Trophoblast cell (in vitro differentiated cells and primary cell): Measurements from ENCODE around the gene SCN5A.

ENCODE experiments used
- DNase-seq, 2 donors: peaks; one replicate each; pipeline ENCODE4 v3.0.0-alpha.2; 2016
- H2AFZ ChIP-seq: 2 replicates; pipeline ENCODE4 v1.6.1; 2013; ENCODE audit warnings: low read length, moderate library complexity, mild to moderate bottlenecking; ENCODE audit not compliant: insufficient read depth, poor library complexity
- H2AK5ac ChIP-seq: 2 replicates; pipeline ENCODE4 v1.6.1; 2013; ENCODE audit warnings: mild to moderate bottlenecking, low read length
- H2BK120ac ChIP-seq: 2 replicates; pipeline ENCODE4 v1.6.1; 2013; ENCODE audit warnings: low read length, mild to moderate bottlenecking, moderate library complexity; ENCODE audit not compliant: insufficient read depth, poor library complexity
- H2BK12ac ChIP-seq: 2 replicates; pipeline ENCODE4 v1.6.1; 2013; ENCODE audit warnings: mild to moderate bottlenecking, low read length, moderate library complexity
- H2BK5ac ChIP-seq: 2 replicates; pipeline ENCODE4 v1.6.1; 2013; ENCODE audit warnings: low read length, low read depth, moderate library complexity, mild to moderate bottlenecking; ENCODE audit not compliant: poor library complexity
- H3K14ac ChIP-seq: 2 replicates; pipeline ENCODE4 v1.6.1; 2013; ENCODE audit warnings: mild to moderate bottlenecking, low read length
- H3K18ac ChIP-seq: 2 replicates; pipeline ENCODE4 v1.6.1; 2013; ENCODE audit warnings: mild to moderate bottlenecking, low read length
- H3K23ac ChIP-seq: 2 replicates; pipeline ENCODE4 v1.6.1; 2013; ENCODE audit warnings: low read length
- H3K27ac ChIP-seq: 2 replicates; pipeline ENCODE4 v1.5.1; 2013; ENCODE audit warnings: low read depth, mild to moderate bottlenecking, inconsistent platforms, low read length, moderate library complexity
- H3K27me3 ChIP-seq: 2 replicates; pipeline ENCODE4 v1.6.1; 2013; ENCODE audit warnings: inconsistent platforms, mild to moderate bottlenecking, low read length, moderate library complexity; ENCODE audit not compliant: insufficient read depth
- H3K36me3 ChIP-seq, 2 experiments: 1 replicate in 1 of 2; 2 replicates in 1 of 2; pipeline ENCODE4 v1.6.1; 2013; ENCODE audit warnings: low read length in 2 of 2, mild to moderate bottlenecking in 2 of 2, moderate library complexity in 1 of 2; ENCODE audit not compliant: insufficient read depth in 2 of 2, control insufficient read depth in 1 of 2
- H3K4ac ChIP-seq: 2 replicates; pipeline ENCODE4 v1.6.1; 2013; ENCODE audit warnings: low read depth, mild to moderate bottlenecking, low read length, moderate library complexity
- H3K4me1 ChIP-seq, 2 experiments: 1 replicate in 1 of 2; 2 replicates in 1 of 2; pipeline ENCODE4 v1.6.1; 2013; ENCODE audit warnings: low read length in 2 of 2, mild to moderate bottlenecking in 2 of 2, moderate library complexity in 1 of 2; ENCODE audit not compliant: insufficient read depth in 2 of 2, control insufficient read depth in 1 of 2
- H3K4me2 ChIP-seq: 2 replicates; pipeline ENCODE4 v1.6.1; 2013; ENCODE audit warnings: inconsistent platforms, mild to moderate bottlenecking, low read length, moderate library complexity
- H3K4me3 ChIP-seq: 2 replicates; pipeline ENCODE4 v1.5.1; 2013; ENCODE audit warnings: mild to moderate bottlenecking, low read depth, low read length, inconsistent platforms
- H3K79me1 ChIP-seq: one replicate; pipeline ENCODE4 v1.6.1; 2013; ENCODE audit warnings: low read length
- H3K79me2 ChIP-seq: 2 replicates; pipeline ENCODE4 v1.6.1; 2013; ENCODE audit warnings: low read length, mild to moderate bottlenecking; ENCODE audit not compliant: control insufficient read depth, insufficient read depth, poor library complexity
- H3K9ac ChIP-seq: 2 replicates; pipeline ENCODE4 v1.6.1; 2013; ENCODE audit warnings: mild to moderate bottlenecking, low read length
- H3K9me3 ChIP-seq: 2 replicates; pipeline ENCODE4 v1.6.1; 2013; ENCODE audit warnings: low read depth, mild to moderate bottlenecking, control low read depth, inconsistent platforms, low read length; ENCODE audit not compliant: insufficient read depth
- H4K12ac ChIP-seq: 2 replicates; pipeline ENCODE4 v1.6.1; 2013; ENCODE audit warnings: low read depth, mild to moderate bottlenecking, low read length, moderate library complexity
- H4K8ac ChIP-seq: 2 replicates; pipeline ENCODE4 v1.6.1; 2013; ENCODE audit warnings: low read depth, mild to moderate bottlenecking, low read length, moderate library complexity
- H4K91ac ChIP-seq: one replicate; pipeline ENCODE4 v1.6.1; 2013; ENCODE audit warnings: low read depth, mild to moderate bottlenecking, low read length, moderate library complexity
- WGBS: extraction: QIAGEN DNeasy Blood & Tissue Kit; methylation state at CpG from one replicate; pipeline ENCODE4 v1.1.7; 2013; ENCODE audit warnings: missing lambda C conversion rate; ENCODE audit not compliant: insufficient read length, insufficient coverage; ENCODE audit errors: extremely low coverage; 5-methylcytosine and 5-hydroxymethylcytosine counted together

Gene SCN5A

GRCh38 chr3:38519651-38520050 lies 129.8 kb downstream of the SCN5A start:
- Histone ChIP-seq H3K79me2 (no peaks in the 10 kb centered on the region), H3K4ac (no peak overlapping the region), H2BK12ac (no peak overlapping the region), H2AFZ (no peak overlapping the region), H3K36me3 (peaks cover 6 to 9% of the 10 kb centered on the region in 2 experiments), H3K4me2 (no peak overlapping the region), H2AK5ac (no peak overlapping the region), H3K18ac (no peak overlapping the region), H3K4me3 (no peak overlapping the region), H3K27ac (no peak overlapping the region), H3K4me1 (no peaks in the 10 kb centered on the region), H3K9ac (no peak overlapping the region), H3K14ac (no peak overlapping the region), H3K9me3 (peaks cover 2% of the 10 kb centered on the region), H3K27me3 (no peaks in the 10 kb centered on the region), H3K79me1 (peaks cover 3% of the 10 kb centered on the region), H2BK120ac (no peak overlapping the region), H2BK5ac (no peak overlapping the region), H4K91ac (no peak overlapping the region), H4K12ac (no peak overlapping the region), H4K8ac (no peak overlapping the region), H3K23ac (no peak overlapping the region)
- no peak for DNase-seq
- no CpG with 5 or more reads among the region's 5 CpGs for WGBS

- Histone ChIP-seq H4K8ac (no peak overlapping the region), H2BK120ac (no peak overlapping the region), H3K27me3 (no peaks in the 10 kb centered on the region), H3K79me2 (no peaks in the 10 kb centered on the region), H4K12ac (no peak overlapping the region), H2BK12ac (no peak overlapping the region), H3K9me3 (peaks cover 2% of the 10 kb centered on the region), H4K91ac (no peak overlapping the region), H2BK5ac (no peak overlapping the region), H3K36me3 (peaks cover 5 to 9% of the 10 kb centered on the region in 2 experiments), H3K79me1 (no peaks in the 10 kb centered on the region), H3K4me2 (no peak overlapping the region), H3K9ac (no peak overlapping the region), H3K4ac (no peak overlapping the region), H3K14ac (no peak overlapping the region), H3K27ac (no peak overlapping the region), H3K18ac (no peak overlapping the region), H3K4me3 (no peak overlapping the region), H2AK5ac (no peak overlapping the region), H2AFZ (no peak overlapping the region), H3K23ac (no peak overlapping the region), H3K4me1 (no peaks in the 10 kb centered on the region)
- no CpG with 5 or more reads among the region's 1 CpG for WGBS
- DNase-seq, result no peak
Observed at GRCh38 chr3:38519000-38519399, 130.5 kb downstream of the SCN5A start.

DNA sequence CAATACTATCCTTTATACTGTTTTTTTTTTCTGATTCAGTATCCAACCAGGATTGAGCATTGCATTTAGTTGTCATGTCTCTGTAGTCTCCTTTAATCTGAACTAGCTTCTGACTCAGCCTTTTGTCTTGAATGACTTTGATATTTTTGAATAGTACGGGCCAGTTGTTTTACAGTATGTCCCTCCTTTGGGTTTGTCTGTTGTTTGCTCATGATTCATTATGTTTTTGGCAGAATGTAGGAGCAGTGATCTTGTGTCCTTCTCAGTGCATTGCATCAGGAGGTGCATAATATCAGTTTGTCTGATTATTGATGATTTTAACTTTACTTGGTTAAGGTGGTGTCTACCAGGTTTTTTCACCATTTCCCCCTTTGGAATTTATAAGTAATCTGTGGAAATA lies 132.8 kb downstream of the SCN5A start:
- no peaks in the 10 kb centered on the region for H3K79me1 ChIP-seq
- H2BK12ac ChIP-seq, result no peak overlapping the region
- no peak overlapping the region for H2BK5ac ChIP-seq
- H3K4ac ChIP-seq, result no peak overlapping the region
- no peak overlapping the region for H3K18ac ChIP-seq
- WGBS, result no CpG with 5 or more reads among the region's 1 CpG
- no peaks in the 10 kb centered on the region for H3K27me3 ChIP-seq
- H3K4me1 ChIP-seq, result no peaks in the 10 kb centered on the region
- no peak overlapping the region for H3K23ac ChIP-seq
- no peak overlapping the region for H3K9ac ChIP-seq
- H3K4me3 ChIP-seq, result no peak overlapping the region
- no peak overlapping the region for H4K91ac ChIP-seq
- no peak overlapping the region for H4K12ac ChIP-seq
- no peak overlapping the region for H3K14ac ChIP-seq
- H3K36me3 ChIP-seq, result peaks cover 5 to 9% of the 10 kb centered on the region in 2 experiments
- H3K27ac ChIP-seq, result no peak overlapping the region
- peaks cover 2% of the 10 kb centered on the region for H3K9me3 ChIP-seq
- H4K8ac ChIP-seq, result no peak overlapping the region
- no peak overlapping the region for H2BK120ac ChIP-seq
- no peak for DNase-seq
- no peak overlapping the region for H3K4me2 ChIP-seq
- no peak overlapping the region for H2AK5ac ChIP-seq
- H3K79me2 ChIP-seq, result no peaks in the 10 kb centered on the region
- no peak overlapping the region for H2AFZ ChIP-seq

DNA sequence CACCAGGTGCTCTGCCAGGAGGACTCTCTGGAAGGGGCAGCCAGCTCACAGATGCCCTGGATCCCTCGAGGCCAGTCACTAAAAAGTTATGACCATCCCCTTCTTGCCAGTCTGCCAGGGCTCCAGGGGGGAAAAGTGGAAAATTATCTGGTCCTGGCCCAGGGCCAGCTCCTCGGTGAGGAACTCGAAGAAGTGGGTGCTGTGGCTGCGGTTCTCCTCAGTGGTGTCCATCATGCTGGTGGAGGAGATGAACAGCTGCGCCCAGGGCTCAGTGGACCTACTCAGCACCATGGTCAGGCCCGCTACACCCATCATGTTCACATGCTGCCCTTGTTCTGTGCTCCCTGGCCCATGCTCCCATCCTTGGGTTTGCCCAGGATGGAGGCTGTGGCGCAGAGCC lies 134.1 kb downstream of the SCN5A start:
- no peak overlapping the region for H2BK5ac ChIP-seq
- H3K4ac ChIP-seq, result no peak overlapping the region
- H3K23ac ChIP-seq, result no peak overlapping the region
- peaks cover 2% of the 10 kb centered on the region for H3K9me3 ChIP-seq
- H3K18ac ChIP-seq, result no peak overlapping the region
- DNase-seq, result no peak
- no peak overlapping the region for H2BK12ac ChIP-seq
- no peak overlapping the region for H3K9ac ChIP-seq
- H3K4me2 ChIP-seq, result no peak overlapping the region
- no peak overlapping the region for H2BK120ac ChIP-seq
- H3K27ac ChIP-seq, result no peak overlapping the region
- H3K14ac ChIP-seq, result no peak overlapping the region
- H3K36me3 ChIP-seq, result peaks cover 5 to 9% of the 10 kb centered on the region in 2 experiments
- no peaks in the 10 kb centered on the region for H3K4me1 ChIP-seq
- no peak overlapping the region for H2AK5ac ChIP-seq
- H3K27me3 ChIP-seq, result no peaks in the 10 kb centered on the region
- H4K12ac ChIP-seq, result no peak overlapping the region
- no peak overlapping the region for H2AFZ ChIP-seq
- no CpG with 5 or more reads among the region's 7 CpGs for WGBS
- no peak overlapping the region for H4K8ac ChIP-seq
- H3K79me1 ChIP-seq, result no peaks in the 10 kb centered on the region
- H4K91ac ChIP-seq, result no peak overlapping the region
- no peaks in the 10 kb centered on the region for H3K79me2 ChIP-seq
- H3K4me3 ChIP-seq, result no peak overlapping the region
